K562 (cell line): Measurements from ENCODE around the gene YES1. TPM values are rescaled to one million over a fixed set of nuclear protein-coding genes. Genes with fewer than 3 reads are reported as not detected.

ENCODE experiments used
- ATAC-seq: fragments of 200-7000 bp; cut with Tn5 transposase; 3 replicates; pipeline ENCODE4 v1.9.1; 2020; ENCODE audit warnings: moderate library complexity
- BruUV-seq: library from RNA; stranded (reverse); fragments of 400-500 nt; replicated peaks from 2 replicates; lab custom pipeline; 2021; lab: Mats Ljungman, UMichigan
- CTCF ChIA-PET: fragments of 300-600 bp; formaldehyde crosslinking; extraction: SDS; loops from one replicate; lab custom pipeline; 2021; ENCODE audit warnings: low intra/inter-chr PET ratio; lab: Yijun Ruan, JAX
- POLR2A ChIA-PET: fragments of 300-600, 350-650 bp; sonication (Branson Sonifier 250); formaldehyde crosslinking; extraction: SDS; loops from one replicate; lab custom pipeline; 2021; ENCODE audit warnings: antibody characterized with exemption, inconsistent platforms; lab: Yijun Ruan, JAX
- DNase-seq, 4 experiments: peaks; one replicate each; pipeline versions ENCODE4 v3.0.0 to v3.0.0-alpha.2; 2011 to 2018; ENCODE audit warnings: low spot score in 3 of 4, mixed read lengths in 3 of 4; ENCODE audit errors: extremely low read depth in 1 of 4
- FAIRE-seq: peaks from 2 replicates; lab custom pipeline; 2011; peaks lifted over from hg19 to GRCh38; lab: Jason Lieb, UNC
- H2AFZ ChIP-seq: 2 replicates; pipeline ENCODE4 v1.6.0; 2011; ENCODE audit warnings: low read depth, low read length, control low read depth, inconsistent platforms
- H3K27ac ChIP-seq: fragments of 200-600 bp; 3 replicates; pipeline ENCODE4 v1.8.0; 2011; ENCODE audit warnings: low read depth, mild to moderate bottlenecking, control low read depth, inconsistent platforms, low read length, moderate library complexity, mixed read lengths; ENCODE audit errors: extremely low read depth
- H3K27me3 ChIP-seq, 2 experiments: fragments of 300-600 bp in 1 of 2; 2 replicates in 1 of 2; 3 replicates in 1 of 2; pipeline versions ENCODE4 v1.6.0 to v1.8.0; 2011; ENCODE audit warnings: inconsistent platforms in 2 of 2, low read length in 2 of 2, mild to moderate bottlenecking in 1 of 2, mixed read lengths in 1 of 2, moderate library complexity in 1 of 2; ENCODE audit not compliant: control insufficient read depth in 2 of 2, insufficient read depth in 2 of 2
- H3K36me3 ChIP-seq: fragments of 300-600 bp; 3 replicates; pipeline ENCODE4 v1.8.0; 2011; ENCODE audit warnings: mild to moderate bottlenecking, low read length, inconsistent platforms; ENCODE audit not compliant: control insufficient read depth, insufficient read depth
- H3K4me1 ChIP-seq, 2 experiments: fragments of 200-600 bp in 1 of 2; replicated peaks in 1 of 2; 2 replicates in 1 of 2; 3 replicates in 1 of 2; pipeline versions ENCODE4 v1.5.1 to v1.8.0; 2011; ENCODE audit warnings: inconsistent platforms in 2 of 2, low read length in 2 of 2, mild to moderate bottlenecking in 1 of 2, mixed read lengths in 1 of 2, moderate library complexity in 1 of 2; ENCODE audit not compliant: control insufficient read depth in 2 of 2, insufficient read depth in 2 of 2
- H3K4me2 ChIP-seq: 2 replicates; pipeline ENCODE4 v1.6.1; 2011; ENCODE audit warnings: low read length, control low read depth, inconsistent platforms, mixed read lengths; ENCODE audit not compliant: insufficient read depth
- H3K4me3 ChIP-seq: fragments of 200-600 bp; sonication (generic), shearing (Covaris generic); 2 replicates; pipeline ENCODE4 v1.5.1; 2016; ENCODE audit warnings: control low read depth, inconsistent platforms
- H3K79me2 ChIP-seq: fragments of 200-600 bp; 3 replicates; pipeline ENCODE4 v1.8.0; 2011; ENCODE audit warnings: low read length, inconsistent platforms; ENCODE audit not compliant: control insufficient read depth, insufficient read depth
- H3K9ac ChIP-seq, 2 experiments: 2 replicates each; pipeline versions ENCODE4 v1.6.0 to v1.6.1; 2011; ENCODE audit warnings: low read depth in 2 of 2, low read length in 2 of 2, control low read depth in 1 of 2, inconsistent platforms in 1 of 2, mild to moderate bottlenecking in 1 of 2, mixed read lengths in 1 of 2; ENCODE audit not compliant: insufficient read depth in 1 of 2
- H3K9me1 ChIP-seq: one replicate; pipeline ENCODE4 v1.6.0; 2011; ENCODE audit warnings: inconsistent platforms, mild to moderate bottlenecking, low read length, moderate library complexity; ENCODE audit not compliant: control insufficient read depth, insufficient read depth
- H3K9me3 ChIP-seq: replicated peaks from 2 replicates; pipeline ENCODE4 v1.5.1; 2011; ENCODE audit warnings: low read depth, low read length, inconsistent platforms; ENCODE audit not compliant: control insufficient read depth, insufficient read depth
- H4K20me1 ChIP-seq: replicated peaks from 2 replicates; pipeline ENCODE4 v1.6.1; 2011; ENCODE audit warnings: low read length, inconsistent platforms, mixed read lengths; ENCODE audit not compliant: control insufficient read depth, insufficient read depth
- COPS2 ChIP-seq: fragments of 450-650 bp; conservative IDR thresholded peaks from 2 replicates; pipeline ENCODE4 v1.6.1; 2016; ENCODE audit warnings: mild to moderate bottlenecking, moderate library complexity
- HOXB6 ChIP-seq: fragments of 250-450 bp; sonication (Bioruptor Pico); IDR thresholded peaks from 2 replicates; pipeline ENCODE4 v1.5.1; 2022; ENCODE audit warnings: mild to moderate bottlenecking, borderline replicate concordance
- KDM5B ChIP-seq: fragments of 200-600 bp; sonication (generic); IDR thresholded peaks from 2 replicates; pipeline ENCODE4 v1.6.1; 2012; ENCODE audit warnings: low read depth, mild to moderate bottlenecking, moderate library complexity, low read length, control low read depth, inconsistent platforms; ENCODE audit not compliant: insufficient replicate concordance
- LEF1 ChIP-seq: fragments of 450-650 bp; IDR thresholded peaks from 2 replicates; pipeline ENCODE4 v1.6.1; 2016; ENCODE audit warnings: mild to moderate bottlenecking
- MAZ ChIP-seq, 2 experiments: fragments of 450-650 bp in 1 of 2; sonication (generic) in 1 of 2; formaldehyde crosslinking; IDR thresholded peaks in 1 of 2; conservative IDR thresholded peaks in 1 of 2; 2 replicates each; pipeline versions ENCODE4 v1.4.0 to v1.5.0; 2020; ENCODE audit warnings: mild to moderate bottlenecking in 1 of 2, missing genetic modification reagents in 1 of 2
- RBM15 ChIP-seq: fragments of 200-400 bp; formaldehyde crosslinking; IDR thresholded peaks from 2 replicates; pipeline ENCODE4 v1.6.1; 2018; ENCODE audit warnings: mild to moderate bottlenecking, low read length, moderate library complexity; ENCODE audit not compliant: insufficient read depth
- RBM22 ChIP-seq: fragments of 200-400 bp; formaldehyde crosslinking; IDR thresholded peaks from 2 replicates; pipeline ENCODE4 v1.6.1; 2018; ENCODE audit warnings: low read length, low read depth; ENCODE audit not compliant: poor library complexity, severe bottlenecking
- ZNF143 ChIP-seq: sonication (generic); formaldehyde crosslinking; IDR thresholded peaks from 2 replicates; pipeline ENCODE4 v1.9.0; 2022; ENCODE audit warnings: mild to moderate bottlenecking, missing genetic modification reagents
- ZNF324 ChIP-seq: fragments of 250-450 bp; sonication (Bioruptor Pico); IDR thresholded peaks from 2 replicates; pipeline ENCODE4 v1.4.0; 2020; ENCODE audit warnings: mild to moderate bottlenecking
- ZNF436 ChIP-seq: fragments of 250-450, 450-650 bp; sonication (Bioruptor Pico); formaldehyde crosslinking; IDR thresholded peaks from 2 replicates; pipeline ENCODE4 v1.7.0; 2020; ENCODE audit warnings: mild to moderate bottlenecking
- ZNF445 ChIP-seq: fragments of 250-450 bp; sonication (Bioruptor Pico); IDR thresholded peaks from 2 replicates; pipeline ENCODE4 v1.4.0; 2020; ENCODE audit warnings: low read depth, mild to moderate bottlenecking, moderate library complexity
- ZNF830 ChIP-seq: fragments of 250-450 bp; sonication (Bioruptor Pico); IDR thresholded peaks from 2 replicates; pipeline ENCODE4 v1.5.0; 2021; ENCODE audit warnings: mild to moderate bottlenecking
- WGBS: fragments of 100-300 bp; shearing (Covaris generic); methylation state at CpG from one replicate; pipeline ENCODE4 v1.1.6; 2016; ENCODE audit warnings: low coverage, mixed read lengths; ENCODE audit not compliant: insufficient coverage; ENCODE audit errors: missing lambda C conversion rate; 5-methylcytosine and 5-hydroxymethylcytosine counted together
- in situ Hi-C: fragments of 300-500 bp; cut with MboI; formaldehyde crosslinking; loops from 4 replicates; pipeline ENCODE4 v1.15.0; 2018; ENCODE audit warnings: inconsistent platforms, mixed read lengths
- intact Hi-C: fragments of 100-400 bp; cut with micrococcal nuclease; formaldehyde crosslinking; loops from 2 replicates; pipeline ENCODE4 v1.14.2; 2022
- polyA plus RNA-seq, 8 experiments: library from polyadenylated mRNA; depleted of rRNA in 4 of 8; stranded (reverse) in 5 of 8; unstranded in 3 of 8; fragments of >200 nt; fragmentation: Nextera tagmentation in 2 of 8; fragmentation: Illumina TruSeq in 1 of 8; extraction: Ambion mirVana in 2 of 8; extraction: Trizol in 1 of 8; gene quantifications; 2 replicates each; pipeline versions ENCODE4 v1.2.1 to v1.2.3, GENCODE V29; 2011 to 2014; ENCODE audit warnings: inconsistent platforms in 1 of 8, missing spikeins in 1 of 8
- total RNA-seq, 7 experiments: library from RNA; depleted of rRNA in 6 of 7; stranded (reverse); fragments of >200 nt in 6 of 7; fragmentation: Illumina TruSeq in 2 of 7; extraction: Trizol in 2 of 7; gene quantifications; 2 replicates each; pipeline versions ENCODE4 v1.2.1 to v1.2.3, GENCODE V29; 2011 to 2021; ENCODE audit warnings: low replicate concordance in 1 of 7
- TF ChIP-seq, protein P1 (sequence below): fragments of 250-450 bp; sonication (Bioruptor Pico); IDR thresholded peaks from 2 replicates; pipeline ENCODE4 v1.8.0; 2022; ENCODE audit warnings: inconsistent platforms
- TF ChIP-seq, protein P2 (sequence below), 2 experiments: fragments of 200-800 bp in 1 of 2; sonication (Bioruptor generic) in 1 of 2; sonication (generic) in 1 of 2; formaldehyde crosslinking in 1 of 2; IDR thresholded peaks in 1 of 2; conservative IDR thresholded peaks in 1 of 2; 2 replicates each; pipeline versions ENCODE4 v1.5.0 to v1.6.1; 2016 to 2020; ENCODE audit warnings: missing compliant biosample characterization in 1 of 2, missing genetic modification characterization in 1 of 2, missing genetic modification reagents in 1 of 2
- TF ChIP-seq, protein P3 (sequence below): fragments of 250-450 bp; sonication (Bioruptor Pico); IDR thresholded peaks from 2 replicates; pipeline ENCODE4 v1.5.0; 2022; ENCODE audit warnings: mild to moderate bottlenecking

Gene YES1
- total and polyA plus RNA-seq, 9 of the 15 experiments (the other 6 are each of a cell fraction or from before 2014, with no cell fraction given) = 37.2 to 115 (median 77.7) TPM

DNA sequence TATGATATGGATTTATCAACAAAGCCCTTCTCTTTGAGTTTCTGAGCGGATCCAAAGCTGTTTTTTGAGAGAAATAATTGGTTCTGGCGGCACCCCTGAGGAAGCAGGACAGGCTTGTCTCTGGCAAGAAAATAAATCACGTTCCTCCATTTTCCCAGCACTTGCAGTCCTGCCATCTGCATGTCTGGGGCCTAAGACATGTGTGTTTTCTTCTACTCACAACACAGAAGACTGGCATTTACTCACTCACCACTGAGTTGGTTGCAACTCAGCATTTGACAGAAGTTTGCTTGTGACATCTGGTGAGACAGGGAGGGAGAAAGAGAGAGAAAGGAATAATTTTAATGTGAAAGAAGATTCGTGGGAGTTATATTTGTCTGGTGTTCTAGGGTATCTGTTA, 37.0 kb upstream of the YES1 start:
- no peak overlapping the region for H3K4me2 ChIP-seq
- no peak for DNase-seq
- no peak overlapping the region for H3K9ac ChIP-seq
- CTCF ChIA-PET = no interaction called here
- H3K4me3 ChIP-seq = no peak overlapping the region
- H3K27ac ChIP-seq = no peak overlapping the region
- in situ Hi-C loops (no loop called here), intact Hi-C loops (no loop called here)
- no peaks in the 10 kb centered on the region for H4K20me1 ChIP-seq
- peaks cover 0 to 8% of the 10 kb centered on the region in 2 experiments; a peak in 3 of 5 replicates for H3K4me1 ChIP-seq
- ATAC-seq = no peak; the same call in 2 of the 3 replicates
- H3K9me3 ChIP-seq = no peaks in the 10 kb centered on the region
- 0 out of 5 replicates have a peak, but pooled peaks cover 0 to 3% of the 10 kb centered on the region in 2 experiments for H3K27me3 ChIP-seq
- 40% methylated on average over 4 of the region's 4 CpGs for WGBS
- peak overlapping the region; percentile 34; the same call in 1 of the 2 replicates for H2AFZ ChIP-seq
- no peaks in the 10 kb centered on the region for H3K79me2 ChIP-seq
- no peaks in the 10 kb centered on the region for H3K9me1 ChIP-seq
- no peak for FAIRE-seq
- BruUV-seq = no TSS peak
- H3K36me3 ChIP-seq = no peaks in the 10 kb centered on the region
- POLR2A ChIA-PET = interaction anchor here (1.1 kb wide), 1 partner anchor 12 kb away, joined by 4 read pairs; no protein-coding TSS in a partner anchor
- TF ChIP-seq ZNF830 (no peak), ZNF143 (CRISPR knock-in tag) (no peak), ZNF324 (CRISPR knock-in tag) (no peak), MAZ (CRISPR knock-in tag; conservative IDR thresholded peaks at IDR 0.05 in 1 of 2, IDR thresholded peaks at IDR 0.05 in 1 of 2) (no peak), HOXB6 (CRISPR knock-in tag) (no peak), RBM15 (no peak), COPS2 (no peak), ZNF445 (no peak), LEF1 (no peak), ZNF436 (CRISPR knock-in tag) (no peak), RBM22 (no peak), KDM5B (no peak)
- TF ChIP-seq, protein P1, sequence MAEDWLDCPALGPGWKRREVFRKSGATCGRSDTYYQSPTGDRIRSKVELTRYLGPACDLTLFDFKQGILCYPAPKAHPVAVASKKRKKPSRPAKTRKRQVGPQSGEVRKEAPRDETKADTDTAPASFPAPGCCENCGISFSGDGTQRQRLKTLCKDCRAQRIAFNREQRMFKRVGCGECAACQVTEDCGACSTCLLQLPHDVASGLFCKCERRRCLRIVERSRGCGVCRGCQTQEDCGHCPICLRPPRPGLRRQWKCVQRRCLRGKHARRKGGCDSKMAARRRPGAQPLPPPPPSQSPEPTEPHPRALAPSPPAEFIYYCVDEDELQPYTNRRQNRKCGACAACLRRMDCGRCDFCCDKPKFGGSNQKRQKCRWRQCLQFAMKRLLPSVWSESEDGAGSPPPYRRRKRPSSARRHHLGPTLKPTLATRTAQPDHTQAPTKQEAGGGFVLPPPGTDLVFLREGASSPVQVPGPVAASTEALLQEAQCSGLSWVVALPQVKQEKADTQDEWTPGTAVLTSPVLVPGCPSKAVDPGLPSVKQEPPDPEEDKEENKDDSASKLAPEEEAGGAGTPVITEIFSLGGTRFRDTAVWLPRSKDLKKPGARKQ (CRISPR knock-in tag) = no peak
- TF ChIP-seq, protein P2, sequence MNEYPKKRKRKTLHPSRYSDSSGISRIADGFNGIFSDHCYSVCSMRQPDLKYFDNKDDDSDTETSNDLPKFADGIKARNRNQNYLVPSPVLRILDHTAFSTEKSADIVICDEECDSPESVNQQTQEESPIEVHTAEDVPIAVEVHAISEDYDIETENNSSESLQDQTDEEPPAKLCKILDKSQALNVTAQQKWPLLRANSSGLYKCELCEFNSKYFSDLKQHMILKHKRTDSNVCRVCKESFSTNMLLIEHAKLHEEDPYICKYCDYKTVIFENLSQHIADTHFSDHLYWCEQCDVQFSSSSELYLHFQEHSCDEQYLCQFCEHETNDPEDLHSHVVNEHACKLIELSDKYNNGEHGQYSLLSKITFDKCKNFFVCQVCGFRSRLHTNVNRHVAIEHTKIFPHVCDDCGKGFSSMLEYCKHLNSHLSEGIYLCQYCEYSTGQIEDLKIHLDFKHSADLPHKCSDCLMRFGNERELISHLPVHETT (CRISPR knock-in tag; conservative IDR thresholded peaks at IDR 0.05 in 1 of 2, IDR thresholded peaks at IDR 0.05 in 1 of 2) = no peak
- TF ChIP-seq, protein P3, sequence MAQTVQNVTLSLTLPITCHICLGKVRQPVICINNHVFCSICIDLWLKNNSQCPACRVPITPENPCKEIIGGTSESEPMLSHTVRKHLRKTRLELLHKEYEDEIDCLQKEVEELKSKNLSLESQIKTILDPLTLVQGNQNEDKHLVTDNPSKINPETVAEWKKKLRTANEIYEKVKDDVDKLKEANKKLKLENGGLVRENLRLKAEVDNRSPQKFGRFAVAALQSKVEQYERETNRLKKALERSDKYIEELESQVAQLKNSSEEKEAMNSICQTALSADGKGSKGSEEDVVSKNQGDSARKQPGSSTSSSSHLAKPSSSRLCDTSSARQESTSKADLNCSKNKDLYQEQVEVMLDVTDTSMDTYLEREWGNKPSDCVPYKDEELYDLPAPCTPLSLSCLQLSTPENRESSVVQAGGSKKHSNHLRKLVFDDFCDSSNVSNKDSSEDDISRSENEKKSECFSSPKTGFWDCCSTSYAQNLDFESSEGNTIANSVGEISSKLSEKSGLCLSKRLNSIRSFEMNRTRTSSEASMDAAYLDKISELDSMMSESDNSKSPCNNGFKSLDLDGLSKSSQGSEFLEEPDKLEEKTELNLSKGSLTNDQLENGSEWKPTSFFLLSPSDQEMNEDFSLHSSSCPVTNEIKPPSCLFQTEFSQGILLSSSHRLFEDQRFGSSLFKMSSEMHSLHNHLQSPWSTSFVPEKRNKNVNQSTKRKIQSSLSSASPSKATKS = no peak
